ENCODE data around the gene HOXD8. TPM values are rescaled to one million over a fixed set of nuclear protein-coding genes. Genes with fewer than 3 reads are reported as not detected.

HOXD8 gene
- total RNA-seq, 1 experiment from 2014 or later, result 1.9 TPM

DNA sequence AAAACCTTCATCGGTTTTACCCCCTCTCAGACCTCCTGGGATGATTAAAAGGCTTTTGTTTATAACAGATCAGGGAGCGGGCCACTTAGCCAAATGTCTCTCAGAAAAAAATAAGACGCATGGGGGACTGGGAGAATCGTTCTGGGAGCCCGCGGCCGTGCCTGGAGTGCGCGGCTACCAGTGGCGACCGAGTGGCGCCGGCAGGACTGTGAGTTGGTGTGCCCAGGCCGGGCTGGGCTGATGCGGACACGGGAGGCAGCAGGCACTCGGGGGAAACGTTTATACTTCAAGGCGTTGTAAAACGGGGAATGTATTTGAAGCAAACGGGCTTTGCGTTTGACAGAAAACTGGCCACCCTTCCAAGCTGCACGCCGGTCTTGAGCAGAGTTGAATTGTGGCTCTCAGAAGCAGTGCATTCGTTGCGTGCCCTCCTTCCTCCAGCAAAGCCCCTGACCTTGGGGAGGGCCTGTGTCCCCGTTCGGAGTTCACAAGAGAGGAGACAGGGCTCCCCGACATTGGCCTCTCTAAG lies 17.6 kb upstream of the HOXD8 start:
- BruUV-seq (replicated peaks), result no TSS peak
- CTCF ChIA-PET, result interaction anchor here (1.0 kb wide), 1 partner anchor 422 kb away, joined by 10 read pairs; no protein-coding TSS in a partner anchor
- intact Hi-C loops (cut with micrococcal nuclease), result loop anchor here (5.0 kb wide), 2 partner anchors 700 to 1035 kb away; no protein-coding TSS in a partner anchor

DNA sequence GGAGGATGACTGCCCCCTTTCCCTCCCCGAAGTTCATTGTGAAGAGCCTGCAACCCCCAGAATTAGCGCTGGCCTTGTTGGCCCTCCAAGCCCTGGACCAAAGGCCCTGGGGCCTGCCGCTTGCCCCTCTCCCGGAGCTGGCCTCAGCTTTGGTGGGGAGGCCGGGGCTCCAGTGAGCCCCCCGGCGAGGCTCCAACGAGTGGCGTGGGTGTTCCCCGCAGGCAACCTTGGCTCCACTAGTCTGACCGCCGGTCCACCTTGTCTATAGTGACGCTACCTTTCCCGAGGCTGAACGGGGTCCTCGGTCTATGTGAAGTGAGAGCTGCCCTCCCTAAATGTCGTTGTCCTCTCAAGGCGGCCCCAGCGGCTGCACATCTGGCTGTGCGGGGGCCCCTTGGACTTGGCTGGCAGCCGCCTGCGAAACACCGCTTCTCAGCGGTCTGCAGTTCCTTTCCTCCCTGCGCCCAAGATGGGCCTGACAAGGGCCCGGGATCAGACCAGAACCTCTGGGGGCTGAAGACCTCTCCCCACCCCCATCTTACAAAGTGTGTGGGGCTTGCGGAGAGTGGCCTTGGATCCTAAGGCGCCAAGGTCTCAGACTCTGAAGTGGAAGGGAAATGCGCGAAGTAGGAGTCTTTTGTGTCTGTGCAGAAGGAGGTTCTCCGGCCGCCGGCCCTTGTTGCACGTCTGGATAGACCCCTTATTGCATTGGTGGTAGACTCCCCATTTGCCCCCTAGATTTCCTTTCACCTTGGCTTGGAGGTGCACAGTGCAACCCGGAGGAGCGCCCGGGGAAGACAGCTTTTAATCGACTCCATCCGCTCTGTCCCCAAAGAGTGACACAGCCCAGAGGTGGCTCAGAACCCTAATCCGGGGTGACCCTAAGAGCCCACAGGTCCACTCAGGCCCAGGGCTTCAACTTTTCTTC lies 16.9 kb upstream of the HOXD8 start:
- Histone ChIP-seq H2AFZ (ENCODE audit: low read length) (no peak overlapping the region), H3F3A (ENCODE audit: low read length, unreplicated experiment) (no peaks in the 10 kb centered on the region), H3K9me3 (ENCODE audit: low read length) (no peaks in the 10 kb centered on the region), H3K27me3 (ENCODE audit: low read length) (peaks cover 26% of the 10 kb centered on the region; the same call in 1 of the 2 replicates), H3K4me2 (ENCODE audit: low read length) (no peak overlapping the region), H3K79me2 (ENCODE audit: low read length) (no peaks in the 10 kb centered on the region), H3K36me3 (ENCODE audit: low read depth, low read length) (no peaks in the 10 kb centered on the region), H3K9me2 (replicated peaks; ENCODE audit: low read length) (no peaks in the 10 kb centered on the region), H3K9ac (ENCODE audit: low read length) (no peak overlapping the region), H3K4me1 (ENCODE audit: insufficient read depth, low read length) (no peaks in the 10 kb centered on the region), H3K27ac (ENCODE audit: low read length) (no peak overlapping the region), H3K4me3 (ENCODE audit: low read length) (no peak overlapping the region), H4K20me1 (ENCODE audit: low read length) (no peaks in the 10 kb centered on the region)
- POLR2A ChIA-PET (ENCODE audit: unreplicated experiment), result no interaction called here
- no peak for ATAC-seq
- DNase-seq, result no peak
- CTCF ChIA-PET, result no interaction called here
- no TSS peak for BruUV-seq (replicated peaks)
- TF ChIP-seq, protein P1, sequence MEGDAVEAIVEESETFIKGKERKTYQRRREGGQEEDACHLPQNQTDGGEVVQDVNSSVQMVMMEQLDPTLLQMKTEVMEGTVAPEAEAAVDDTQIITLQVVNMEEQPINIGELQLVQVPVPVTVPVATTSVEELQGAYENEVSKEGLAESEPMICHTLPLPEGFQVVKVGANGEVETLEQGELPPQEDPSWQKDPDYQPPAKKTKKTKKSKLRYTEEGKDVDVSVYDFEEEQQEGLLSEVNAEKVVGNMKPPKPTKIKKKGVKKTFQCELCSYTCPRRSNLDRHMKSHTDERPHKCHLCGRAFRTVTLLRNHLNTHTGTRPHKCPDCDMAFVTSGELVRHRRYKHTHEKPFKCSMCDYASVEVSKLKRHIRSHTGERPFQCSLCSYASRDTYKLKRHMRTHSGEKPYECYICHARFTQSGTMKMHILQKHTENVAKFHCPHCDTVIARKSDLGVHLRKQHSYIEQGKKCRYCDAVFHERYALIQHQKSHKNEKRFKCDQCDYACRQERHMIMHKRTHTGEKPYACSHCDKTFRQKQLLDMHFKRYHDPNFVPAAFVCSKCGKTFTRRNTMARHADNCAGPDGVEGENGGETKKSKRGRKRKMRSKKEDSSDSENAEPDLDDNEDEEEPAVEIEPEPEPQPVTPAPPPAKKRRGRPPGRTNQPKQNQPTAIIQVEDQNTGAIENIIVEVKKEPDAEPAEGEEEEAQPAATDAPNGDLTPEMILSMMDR (conservative IDR thresholded peaks at IDR 0.05; ENCODE audit: low read depth, low read length), result no peak
- TF ChIP-seq EZH2phosphoT487 (IDR thresholded peaks at IDR 0.05; ENCODE audit: borderline replicate concordance, low read length) (no peak), EZH2 (IDR thresholded peaks at IDR 0.05; ENCODE audit: low read length, unreplicated experiment) (no peak)
- intact Hi-C loops (cut with micrococcal nuclease), result loop anchor here (5.0 kb wide), 2 partner anchors 700 to 1035 kb away; no protein-coding TSS in a partner anchor

More for the DNA sequence above, 17.6 kb upstream of the HOXD8 start:
- no peak overlapping the region for H2AFZ ChIP-seq (ENCODE audit: low read length)
- H3K36me3 ChIP-seq (ENCODE audit: low read depth, low read length), result no peaks in the 10 kb centered on the region
- H3K9ac ChIP-seq (ENCODE audit: low read length), result no peak overlapping the region
- DNase-seq (no peak), ATAC-seq (no peak)
- H3K27ac ChIP-seq (ENCODE audit: low read length), result no peak overlapping the region
- TF ChIP-seq EZH2phosphoT487 (IDR thresholded peaks at IDR 0.05; ENCODE audit: borderline replicate concordance, low read length), result no peak
- TF ChIP-seq, protein P1 (conservative IDR thresholded peaks at IDR 0.05; ENCODE audit: low read depth, low read length), result no peak
- TF ChIP-seq EZH2 (IDR thresholded peaks at IDR 0.05; ENCODE audit: low read length, unreplicated experiment), result no peak
- no peaks in the 10 kb centered on the region for H3K9me2 ChIP-seq (replicated peaks; ENCODE audit: low read length)
- peaks cover 30% of the 10 kb centered on the region for H3K27me3 ChIP-seq (ENCODE audit: low read length)
- H3K4me3 ChIP-seq (ENCODE audit: low read length), result no peak overlapping the region
- H3K79me2 ChIP-seq (ENCODE audit: low read length), result no peaks in the 10 kb centered on the region
- H4K20me1 ChIP-seq (ENCODE audit: low read length), result no peaks in the 10 kb centered on the region
- no peak overlapping the region; the same call in 1 of the 2 replicates for H3K4me2 ChIP-seq (ENCODE audit: low read length)
- H3K9me3 ChIP-seq (ENCODE audit: low read length), result no peaks in the 10 kb centered on the region
- H3K4me1 ChIP-seq (ENCODE audit: insufficient read depth, low read length), result peaks cover 3% of the 10 kb centered on the region; the same call in 1 of the 2 replicates
- no peaks in the 10 kb centered on the region for H3F3A ChIP-seq (ENCODE audit: low read length, unreplicated experiment)
- POLR2A ChIA-PET (ENCODE audit: unreplicated experiment), result no interaction called here
